Neural cell (in vitro differentiated cells): ENCODE measurements around the gene SPATA31C1. TPM values are rescaled to one million over a fixed set of nuclear protein-coding genes. Genes with fewer than 3 reads are reported as not detected.
A peak's percentile ranks its signal among the peaks of the same experiment; 100 is the strongest.

Experiments used
- H2AFZ ChIP-seq: fragments of 200-600, 300-800 bp; sonication (generic), shearing (Covaris generic); 2 replicates; pipeline ENCODE4 v1.6.0; 2014; ENCODE audit warnings: low read depth, mild to moderate bottlenecking, antibody characterized with exemption, low read length, moderate library complexity
- H3F3A ChIP-seq: fragments of 200-600 bp; shearing (Covaris generic); 2 replicates; pipeline ENCODE4 v1.6.1; 2016; ENCODE audit warnings: mild to moderate bottlenecking, moderate library complexity, mixed read lengths, antibody characterized with exemption, low read length; ENCODE audit not compliant: insufficient read depth, poor library complexity, severe bottlenecking
- H3K27ac ChIP-seq: fragments of 200-600, 300-800 bp; sonication (generic), shearing (Covaris generic); 2 replicates; pipeline ENCODE4 v1.5.1; 2014; ENCODE audit warnings: mild to moderate bottlenecking, low read length, moderate library complexity
- H3K27me3 ChIP-seq: fragments of 300-800, 200-600 bp; sonication (generic), shearing (Covaris generic); 2 replicates; pipeline ENCODE4 v1.6.0; 2014; ENCODE audit warnings: mild to moderate bottlenecking, low read depth, low read length, moderate library complexity; ENCODE audit not compliant: insufficient read depth
- H3K36me3 ChIP-seq: fragments of 300-800, 200-600 bp; sonication (generic), shearing (Covaris generic); 2 replicates; pipeline ENCODE4 v1.5.1; 2014; ENCODE audit warnings: mild to moderate bottlenecking, antibody characterized with exemption, low read length, moderate library complexity; ENCODE audit not compliant: insufficient read depth
- H3K4me2 ChIP-seq: fragments of 300-800, 200-600 bp; sonication (generic), shearing (Covaris generic); 2 replicates; pipeline ENCODE4 v1.6.0; 2014; ENCODE audit warnings: mild to moderate bottlenecking, low read length
- H3K4me3 ChIP-seq: fragments of 300-800, 200-600 bp; sonication (generic), shearing (Covaris generic); 2 replicates; pipeline ENCODE4 v1.5.1; 2014; ENCODE audit warnings: mild to moderate bottlenecking, low read length, moderate library complexity
- H3K79me2 ChIP-seq: fragments of 200-600 bp; shearing (Covaris generic); replicated peaks from 2 replicates; pipeline ENCODE4 v1.6.0; 2014; ENCODE audit warnings: mild to moderate bottlenecking, low read length, moderate library complexity; ENCODE audit not compliant: insufficient read depth
- H3K9ac ChIP-seq: fragments of 300-800, 200-600 bp; sonication (generic), shearing (Covaris generic); 2 replicates; pipeline ENCODE4 v1.6.1; 2016; ENCODE audit warnings: mild to moderate bottlenecking, low read length, mixed read lengths
- H3K9me2 ChIP-seq: fragments of 200-600 bp; shearing (Covaris generic); 2 replicates; pipeline ENCODE4 v1.6.1; 2016; ENCODE audit warnings: mild to moderate bottlenecking, low read length, mixed read lengths; ENCODE audit not compliant: insufficient read depth
- H3K9me3 ChIP-seq: fragments of 200-600, 300-800 bp; sonication (generic), shearing (Covaris generic); 2 replicates; pipeline ENCODE4 v1.6.1; 2016; ENCODE audit warnings: mild to moderate bottlenecking, mixed run types, low read length, moderate library complexity, mixed read lengths
- H4K20me1 ChIP-seq: fragments of 200-600 bp; shearing (Covaris generic); 2 replicates; pipeline ENCODE4 v1.6.1; 2016; ENCODE audit warnings: mild to moderate bottlenecking, mixed run types; ENCODE audit not compliant: insufficient read depth
- EP300 ChIP-seq: fragments of 450-650 bp; conservative IDR thresholded peaks from 2 replicates; pipeline ENCODE4 v1.6.1; 2014; ENCODE audit warnings: antibody characterized with exemption, mild to moderate bottlenecking, moderate library complexity; ENCODE audit not compliant: poor library complexity, severe bottlenecking
- EZH2 ChIP-seq: fragments of 200-600, 300-800 bp; shearing (Covaris generic), sonication (generic); IDR thresholded peaks from 2 replicates; pipeline ENCODE4 v1.6.1; 2014; ENCODE audit warnings: antibody characterized with exemption, low read length, borderline replicate concordance, mild to moderate bottlenecking; ENCODE audit not compliant: insufficient read depth, poor library complexity, severe bottlenecking
- MXI1 ChIP-seq: fragments of 450-650 bp; conservative IDR thresholded peaks from 2 replicates; pipeline ENCODE4 v1.6.1; 2014; ENCODE audit warnings: antibody characterized with exemption, mild to moderate bottlenecking; ENCODE audit not compliant: poor library complexity, severe bottlenecking
- POLR2AphosphoS5 ChIP-seq: IDR thresholded peaks from 2 replicates; pipeline ENCODE4 v1.6.1; 2012
- RAD21 ChIP-seq: fragments of 450-650 bp; conservative IDR thresholded peaks from 2 replicates; pipeline ENCODE4 v1.6.1; 2014; ENCODE audit warnings: antibody characterized with exemption, mild to moderate bottlenecking, moderate library complexity
- REST ChIP-seq: IDR thresholded peaks from 2 replicates; pipeline ENCODE4 v1.6.1; 2012; ENCODE audit warnings: borderline replicate concordance
- SMC3 ChIP-seq: fragments of 450-650 bp; conservative IDR thresholded peaks from 2 replicates; pipeline ENCODE4 v1.6.1; 2014; ENCODE audit warnings: antibody characterized with exemption, mild to moderate bottlenecking, moderate library complexity; ENCODE audit not compliant: poor library complexity
- TAF1 ChIP-seq: IDR thresholded peaks from 2 replicates; pipeline ENCODE4 v1.6.1; 2012; ENCODE audit warnings: low read depth
- polyA plus RNA-seq: library from polyadenylated mRNA; depleted of rRNA; stranded (reverse); fragments of >200 nt; gene quantifications from 2 replicates; pipeline ENCODE4 v1.2.3, GENCODE V29; 2014
- TF ChIP-seq, protein P1 (sequence below): fragments of 450-650 bp; IDR thresholded peaks from 2 replicates; pipeline ENCODE4 v1.5.1; 2014; ENCODE audit warnings: antibody characterized with exemption, mild to moderate bottlenecking, moderate library complexity; ENCODE audit not compliant: poor library complexity, severe bottlenecking

SPATA31C1 gene
- polyA plus RNA-seq, 1 donor from 2014 or later = not detected

DNA sequence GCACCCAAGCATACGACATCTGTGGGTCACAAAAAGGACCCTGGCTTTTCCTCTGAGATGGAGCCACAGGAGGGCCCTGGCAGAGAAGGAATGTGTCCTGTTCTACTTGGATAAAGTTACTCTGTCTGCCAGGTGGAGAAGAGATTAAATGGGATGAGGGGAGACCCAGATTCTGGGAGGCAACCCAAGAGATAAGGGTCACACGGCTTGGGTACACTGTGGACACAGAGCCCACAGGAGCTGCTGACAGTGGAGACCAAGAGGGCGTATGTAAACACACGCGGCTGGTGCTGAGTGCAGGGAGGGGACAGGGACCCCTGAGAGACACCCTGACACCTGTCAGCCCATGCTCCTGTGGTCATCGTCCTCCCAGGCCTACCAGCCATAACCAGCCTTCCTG, 50.4 kb downstream of the SPATA31C1 start:
- Histone ChIP-seq H3K9me2 (no peaks in the 10 kb centered on the region), H3K27me3 (no peaks in the 10 kb centered on the region), H3F3A (no peaks in the 10 kb centered on the region), H3K4me2 (no peak overlapping the region), H3K79me2 (peaks cover 14% of the 10 kb centered on the region), H3K4me3 (no peak overlapping the region), H3K27ac (no peak overlapping the region), H2AFZ (no peak overlapping the region), H3K9me3 (no peaks in the 10 kb centered on the region), H4K20me1 (no peaks in the 10 kb centered on the region), H3K36me3 (peaks cover 6% of the 10 kb centered on the region), H3K9ac (no peak overlapping the region)
- TF ChIP-seq RAD21 (no peak), MXI1 (no peak)

DNA sequence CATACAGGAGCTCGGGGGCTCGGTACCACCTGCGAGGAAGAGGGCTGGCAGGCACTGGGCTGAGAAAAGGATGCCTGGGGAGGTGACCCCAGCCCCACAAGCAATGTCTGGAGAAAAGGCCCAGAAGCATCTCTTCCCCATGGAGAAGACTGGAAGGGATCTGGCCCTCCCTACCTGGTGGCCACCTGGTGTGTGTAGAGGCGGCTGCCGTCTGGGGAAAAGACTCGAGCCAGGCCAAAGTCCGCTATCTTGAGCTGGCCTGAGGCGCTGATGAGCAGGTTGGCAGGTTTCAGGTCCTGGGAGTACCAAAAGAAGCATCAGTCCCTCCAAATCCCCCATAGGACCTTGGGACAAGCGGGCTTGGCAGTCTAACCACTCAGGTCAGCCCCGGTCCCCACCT, 52.8 kb downstream of the SPATA31C1 start:
- TF ChIP-seq, protein P1, sequence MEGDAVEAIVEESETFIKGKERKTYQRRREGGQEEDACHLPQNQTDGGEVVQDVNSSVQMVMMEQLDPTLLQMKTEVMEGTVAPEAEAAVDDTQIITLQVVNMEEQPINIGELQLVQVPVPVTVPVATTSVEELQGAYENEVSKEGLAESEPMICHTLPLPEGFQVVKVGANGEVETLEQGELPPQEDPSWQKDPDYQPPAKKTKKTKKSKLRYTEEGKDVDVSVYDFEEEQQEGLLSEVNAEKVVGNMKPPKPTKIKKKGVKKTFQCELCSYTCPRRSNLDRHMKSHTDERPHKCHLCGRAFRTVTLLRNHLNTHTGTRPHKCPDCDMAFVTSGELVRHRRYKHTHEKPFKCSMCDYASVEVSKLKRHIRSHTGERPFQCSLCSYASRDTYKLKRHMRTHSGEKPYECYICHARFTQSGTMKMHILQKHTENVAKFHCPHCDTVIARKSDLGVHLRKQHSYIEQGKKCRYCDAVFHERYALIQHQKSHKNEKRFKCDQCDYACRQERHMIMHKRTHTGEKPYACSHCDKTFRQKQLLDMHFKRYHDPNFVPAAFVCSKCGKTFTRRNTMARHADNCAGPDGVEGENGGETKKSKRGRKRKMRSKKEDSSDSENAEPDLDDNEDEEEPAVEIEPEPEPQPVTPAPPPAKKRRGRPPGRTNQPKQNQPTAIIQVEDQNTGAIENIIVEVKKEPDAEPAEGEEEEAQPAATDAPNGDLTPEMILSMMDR = no peak
- TF ChIP-seq MXI1 = no peak
- TF ChIP-seq TAF1 = no peak
- no peak for TF ChIP-seq EZH2
- TF ChIP-seq POLR2AphosphoS5 = no peak
- no peak for TF ChIP-seq RAD21
- Histone ChIP-seq H3F3A (no peaks in the 10 kb centered on the region), H3K9me2 (no peaks in the 10 kb centered on the region), H3K27me3 (no peaks in the 10 kb centered on the region), H3K4me2 (no peak overlapping the region), H4K20me1 (no peaks in the 10 kb centered on the region), H3K27ac (no peak overlapping the region), H2AFZ (no peak overlapping the region), H3K9ac (no peak overlapping the region), H3K4me3 (no peak overlapping the region), H3K36me3 (peaks cover 6% of the 10 kb centered on the region), H3K79me2 (peaks cover 21% of the 10 kb centered on the region), H3K9me3 (no peaks in the 10 kb centered on the region)

DNA sequence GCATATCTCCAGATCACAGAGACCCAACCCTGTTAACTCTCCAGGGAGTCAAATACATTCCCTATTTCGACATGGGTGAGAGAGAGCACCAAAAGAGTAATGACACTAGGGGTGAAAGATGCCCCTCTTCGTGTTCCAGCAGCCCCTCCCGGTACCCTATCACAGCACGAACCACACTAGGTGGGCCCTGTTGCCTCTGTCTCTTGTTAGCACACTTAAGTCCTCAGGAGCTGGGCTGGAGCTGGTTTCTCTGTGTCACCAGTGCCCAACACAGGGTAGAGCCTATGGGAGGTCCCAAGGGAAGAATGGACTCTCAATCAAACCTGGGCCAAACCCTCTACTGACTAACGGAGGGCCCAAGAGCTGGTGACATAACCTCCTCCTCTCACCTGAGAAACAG, 55.4 kb downstream of the SPATA31C1 start:
- H3K9ac ChIP-seq = peak overlapping the region; percentile 82

More for the DNA sequence above, 55.4 kb downstream of the SPATA31C1 start:
- H4K20me1 ChIP-seq = no peaks in the 10 kb centered on the region
- no peaks in the 10 kb centered on the region for H3K9me2 ChIP-seq
- TF ChIP-seq, protein P1 = no peak
- TF ChIP-seq POLR2AphosphoS5 (no peak), EP300 (no peak), MXI1 (no peak), SMC3 (no peak), TAF1 (no peak), EZH2 (no peak), RAD21 (no peak), REST (no peak)
- H3K4me2 ChIP-seq = peak overlapping the region; percentile 95
- peaks cover 6% of the 10 kb centered on the region for H3K36me3 ChIP-seq
- H3K9me3 ChIP-seq = no peaks in the 10 kb centered on the region
- peak overlapping the region; percentile 84 for H3K27ac ChIP-seq
- H3K79me2 ChIP-seq = peaks cover 21% of the 10 kb centered on the region
- H3K27me3 ChIP-seq = no peaks in the 10 kb centered on the region
- H3F3A ChIP-seq = no peaks in the 10 kb centered on the region
- peak overlapping the region; percentile 90 for H3K4me3 ChIP-seq
- H2AFZ ChIP-seq = peak overlapping the region; percentile 46
